Dermis microvascular lymphatic vessel endothelial cell (primary cell): ENCODE results near the gene MRPS18B. TPM values are rescaled to one million over a fixed set of nuclear protein-coding genes. Genes with fewer than 3 reads are reported as not detected.

ENCODE experiments used
- DNase-seq, 2 donors: peaks; one replicate each; pipeline versions ENCODE4 v3.0.0 to v3.0.0-alpha.2; 2010; ENCODE audit warnings: low read depth in 2 of 2
- total RNA-seq: library from RNA; depleted of rRNA; stranded (reverse); fragments of >200 nt; gene quantifications from 2 replicates; pipeline ENCODE4 v1.2.1, GENCODE V29; 2014

The MRPS18B gene
- total RNA-seq, 1 donor from 2014 or later = 35.9 TPM

DNA sequence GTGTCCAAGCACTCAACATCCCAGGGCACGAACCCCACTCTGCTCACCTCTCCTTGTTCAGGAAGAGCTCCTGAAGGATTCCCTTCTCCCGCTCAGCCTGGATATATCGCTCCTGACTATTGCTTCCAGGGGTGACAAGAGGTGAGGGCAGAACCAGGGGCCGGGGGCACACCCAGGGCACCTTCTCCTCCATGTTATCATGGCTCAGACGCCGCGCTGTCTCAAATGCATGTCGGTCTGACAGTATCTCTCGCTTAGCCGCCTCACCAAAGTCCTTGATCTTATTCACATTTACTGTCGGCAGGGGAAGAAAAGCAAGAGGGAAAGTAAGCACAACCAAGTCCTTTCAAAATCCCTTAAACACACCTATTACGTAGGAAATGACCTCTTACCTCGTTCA lies 13.7 kb upstream of the MRPS18B start:
- DNase-seq = no peak

DNA sequence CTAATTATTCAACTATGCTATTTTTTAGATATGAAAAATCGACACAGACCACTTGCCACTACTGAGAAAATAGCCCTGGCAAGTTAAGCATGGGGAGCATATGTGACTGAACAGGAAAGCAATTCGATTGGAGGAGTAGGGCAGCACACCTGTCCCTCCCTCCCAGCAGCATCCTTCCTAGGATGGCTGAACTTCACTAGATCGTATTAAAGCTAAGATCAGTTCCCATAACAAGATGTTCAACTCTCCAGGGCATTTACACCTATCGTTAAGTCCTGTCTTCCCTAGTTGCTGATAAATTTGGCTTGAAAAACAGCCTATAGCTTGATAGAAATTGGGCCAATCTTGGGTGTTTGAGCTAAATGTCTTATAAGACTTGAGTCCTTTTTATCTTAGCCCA lies 7.6 kb upstream of the MRPS18B start:
- DNase-seq = no peak

DNA sequence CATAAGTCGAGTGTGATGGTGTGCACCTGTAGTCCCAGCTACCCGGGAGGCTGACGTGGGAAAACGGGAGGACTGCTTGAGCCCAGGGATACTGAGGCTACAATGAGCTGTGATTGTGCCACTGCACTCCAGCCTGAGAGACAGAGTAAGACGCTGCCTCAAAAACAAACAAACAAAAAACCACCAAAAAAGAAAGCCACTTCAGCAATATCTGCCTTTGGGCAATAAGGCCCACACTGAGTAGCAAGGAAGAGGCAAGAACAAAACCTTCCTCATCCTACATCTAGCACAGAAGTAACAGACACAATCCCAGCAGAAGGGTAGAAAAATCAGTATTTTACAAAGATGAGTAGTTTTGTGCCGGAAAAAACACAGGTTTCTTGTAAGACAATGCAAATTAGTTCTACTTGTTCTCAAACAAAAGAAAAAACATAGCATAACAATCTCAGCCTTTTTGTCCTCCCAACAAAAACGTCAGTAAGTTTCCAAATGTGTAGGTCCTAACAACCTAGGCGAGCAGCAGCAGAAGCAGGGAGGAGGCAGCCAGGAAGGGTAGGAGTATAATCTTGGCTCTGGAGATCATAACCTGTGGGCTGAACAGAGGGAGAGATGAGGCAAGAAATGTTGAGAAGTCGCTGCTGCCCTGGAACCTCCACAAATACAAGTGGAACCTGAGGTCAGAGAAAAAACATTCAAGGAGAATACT lies 6.3 kb upstream of the MRPS18B start:
- DNase-seq = no peak

DNA sequence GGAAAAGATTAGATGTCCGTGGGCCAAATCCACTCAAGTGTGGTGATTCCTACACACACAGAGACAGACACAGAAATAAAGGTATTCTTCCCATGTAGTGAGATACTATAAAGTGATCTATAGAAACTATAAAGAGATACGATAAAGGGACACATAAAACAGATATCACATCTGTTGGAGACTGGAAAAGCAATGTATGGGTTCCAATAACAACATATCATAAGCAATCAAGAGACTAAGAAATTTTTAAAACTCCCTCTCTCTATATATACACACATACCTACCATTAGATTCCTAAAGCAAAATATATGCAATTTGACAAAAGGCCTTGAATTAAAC lies 5.8 kb upstream of the MRPS18B start:
- no peak for DNase-seq

DNA sequence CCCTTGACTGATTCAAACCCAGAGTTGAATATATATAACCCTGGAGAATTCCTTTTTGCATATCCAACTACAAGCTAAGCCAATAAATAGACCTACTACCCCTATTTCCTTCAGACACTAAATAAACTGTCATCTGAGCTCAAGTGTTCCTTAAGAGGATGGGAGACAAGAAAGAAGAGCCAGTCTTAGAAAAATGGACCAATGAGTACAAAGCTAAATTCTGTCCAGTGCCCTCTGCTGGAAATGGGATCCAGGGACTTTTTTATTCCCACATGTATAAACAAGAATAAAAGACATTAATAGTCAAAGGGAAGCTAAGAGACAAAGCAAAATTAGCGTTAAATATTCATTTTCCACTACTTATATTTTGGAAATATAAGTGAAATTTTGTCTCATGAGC lies 5.4 kb upstream of the MRPS18B start:
- peak in 1 of 2 donors; percentile 44 for DNase-seq

DNA sequence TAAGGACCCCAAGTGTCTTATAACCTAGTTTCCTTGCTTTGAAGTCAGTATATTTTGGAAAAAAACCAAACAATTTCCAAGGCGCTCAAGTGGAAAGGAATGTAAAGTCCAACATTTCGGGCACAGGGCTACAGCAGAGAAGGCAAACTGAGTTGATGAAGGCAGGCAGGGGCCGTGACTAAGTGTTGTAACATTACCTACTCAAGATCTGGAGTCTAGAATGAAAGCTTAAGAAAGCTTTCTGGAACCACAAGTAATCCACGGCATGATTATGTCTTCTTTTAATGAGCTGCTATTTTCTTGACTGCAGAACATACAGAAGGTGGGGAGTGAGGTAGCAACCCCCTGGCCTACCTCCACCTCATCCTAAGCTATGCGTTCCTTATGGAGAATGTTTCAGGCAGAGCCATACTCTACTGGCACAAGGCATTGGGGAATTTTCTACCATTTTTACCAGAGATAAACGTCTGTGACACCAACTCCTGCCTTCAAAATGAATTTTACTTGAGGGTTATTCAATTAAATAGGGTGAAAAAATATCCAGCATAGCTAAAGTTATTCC lies 4.9 kb upstream of the MRPS18B start:
- no peak for DNase-seq

DNA sequence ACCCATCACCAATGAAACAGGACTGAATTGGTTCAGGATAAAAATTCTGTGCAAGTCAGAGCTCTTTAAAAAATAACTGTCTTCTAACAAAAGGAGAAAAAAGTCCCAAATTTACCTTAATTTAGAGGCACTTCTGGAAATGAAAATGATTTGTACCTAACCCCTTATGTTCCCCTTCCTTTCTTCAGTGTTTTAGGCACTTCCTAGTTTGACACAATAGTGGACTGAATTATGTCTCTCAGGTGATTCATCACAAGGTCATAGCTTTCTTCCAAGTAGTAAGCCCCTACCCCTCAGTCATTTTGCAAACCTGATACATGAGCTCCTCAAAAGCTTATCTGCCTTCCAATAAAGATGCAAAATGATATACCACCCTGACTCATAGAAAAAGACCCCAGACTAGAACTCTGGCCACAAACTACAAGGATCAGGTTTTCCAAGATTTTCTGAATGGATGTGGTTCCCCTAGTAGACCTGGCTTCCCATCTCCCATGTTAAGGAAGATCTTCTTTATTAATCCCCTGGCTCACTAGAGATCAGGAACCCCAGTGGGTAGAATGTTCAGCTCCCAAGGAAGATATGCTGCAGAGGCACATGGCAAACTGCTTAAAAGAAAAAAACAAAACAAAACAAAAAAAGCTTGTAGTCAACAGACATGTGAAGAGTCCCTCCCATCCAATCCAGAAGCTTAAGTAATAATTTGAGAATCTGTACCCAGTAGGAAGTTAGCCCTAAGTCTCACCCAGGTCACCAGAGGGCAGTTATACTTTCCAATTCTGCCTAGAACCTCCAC lies 4.2 kb upstream of the MRPS18B start:
- peak in 1 of 2 donors; percentile 22 for DNase-seq

DNA sequence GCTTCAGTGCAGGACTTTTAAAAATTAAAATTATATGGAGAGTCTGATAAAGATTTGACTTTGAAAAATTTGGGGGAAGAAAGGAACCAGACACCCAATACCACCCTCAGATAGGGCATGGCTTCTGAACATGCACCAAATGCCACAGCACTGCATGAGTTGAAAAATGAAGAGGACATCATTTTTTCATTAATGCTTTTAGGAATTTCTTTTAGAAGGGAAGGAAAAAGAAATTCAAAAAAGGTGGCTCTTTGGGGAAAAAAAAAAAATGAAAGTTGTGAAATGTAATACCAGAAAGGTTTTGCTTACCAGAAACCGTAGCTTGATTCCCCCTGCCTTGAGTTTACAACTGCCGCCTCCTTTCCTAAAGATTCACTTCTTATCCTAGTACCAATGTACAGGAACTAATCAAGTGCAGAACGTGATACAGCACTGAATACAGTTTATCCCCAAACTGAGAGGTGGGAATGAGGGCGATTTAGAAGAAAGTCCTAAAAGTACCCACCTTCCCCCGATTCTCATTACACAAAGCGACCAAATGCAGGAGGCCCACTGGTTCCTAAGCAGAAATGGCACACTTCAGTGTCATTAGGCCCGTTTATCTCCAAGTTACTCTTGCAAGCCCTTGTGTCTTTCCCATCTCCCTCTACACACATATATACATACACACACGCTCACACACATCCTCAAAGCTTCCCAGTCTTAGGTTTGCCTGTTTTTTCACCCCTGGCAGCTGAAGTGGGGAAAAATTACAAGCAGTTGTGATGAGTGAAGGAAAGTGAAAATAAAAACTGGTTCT lies 3.4 kb upstream of the MRPS18B start:
- DNase-seq = no peak

DNA sequence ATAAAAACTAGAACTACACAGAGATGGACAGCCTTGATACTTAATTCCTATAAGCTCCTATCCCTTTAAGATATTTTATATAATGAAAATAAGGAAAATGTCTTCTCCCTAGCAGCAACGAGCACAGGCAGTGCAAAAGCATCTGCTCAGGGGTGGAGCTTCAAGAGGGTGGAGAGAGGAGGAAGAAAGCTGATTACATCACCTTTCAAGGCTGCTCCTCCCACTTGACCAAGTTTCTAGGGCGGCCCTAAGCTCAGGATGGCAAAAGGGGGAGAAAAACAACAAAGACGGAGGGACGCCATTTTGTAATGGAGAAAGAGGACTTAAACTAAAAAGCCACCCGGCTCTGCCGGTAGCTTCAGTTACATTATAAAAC lies 2.8 kb upstream of the MRPS18B start:
- peak; percentile 89 to 97 for DNase-seq

DNA sequence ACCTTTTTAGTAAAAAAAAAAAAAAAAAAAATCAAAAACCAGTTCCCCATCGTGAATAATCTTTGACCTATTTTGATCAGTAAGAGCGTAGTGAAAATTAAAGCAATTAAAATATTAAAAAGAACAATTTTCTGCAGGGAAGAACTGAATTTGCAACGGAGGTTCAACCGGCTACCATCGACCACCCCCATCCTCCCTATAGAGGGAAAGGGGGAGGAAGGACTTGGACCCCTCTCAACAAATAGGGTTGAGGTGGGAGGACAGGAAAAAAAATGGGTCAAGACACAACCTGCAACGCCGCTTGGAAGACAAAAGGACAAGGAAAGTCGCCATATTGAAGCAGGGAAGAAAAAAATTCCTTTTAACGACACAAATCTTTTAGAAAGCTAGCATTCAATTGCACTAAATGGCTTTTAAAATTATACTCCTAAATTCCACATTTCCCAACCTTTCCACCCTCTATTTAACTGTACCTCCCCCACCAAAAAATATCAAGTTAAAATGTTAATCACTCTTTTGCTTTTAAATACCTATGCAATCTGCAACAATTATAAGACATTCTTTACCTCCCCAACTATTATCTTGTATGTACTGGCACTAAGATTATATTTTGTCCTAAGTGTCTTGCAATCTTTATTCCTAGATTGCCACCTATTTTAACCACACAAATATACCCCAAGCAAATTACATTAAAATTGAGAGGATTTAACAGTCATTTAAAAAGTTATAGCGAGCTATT lies 2.3 kb upstream of the MRPS18B start:
- DNase-seq = peak; percentile 27 to 83

DNA sequence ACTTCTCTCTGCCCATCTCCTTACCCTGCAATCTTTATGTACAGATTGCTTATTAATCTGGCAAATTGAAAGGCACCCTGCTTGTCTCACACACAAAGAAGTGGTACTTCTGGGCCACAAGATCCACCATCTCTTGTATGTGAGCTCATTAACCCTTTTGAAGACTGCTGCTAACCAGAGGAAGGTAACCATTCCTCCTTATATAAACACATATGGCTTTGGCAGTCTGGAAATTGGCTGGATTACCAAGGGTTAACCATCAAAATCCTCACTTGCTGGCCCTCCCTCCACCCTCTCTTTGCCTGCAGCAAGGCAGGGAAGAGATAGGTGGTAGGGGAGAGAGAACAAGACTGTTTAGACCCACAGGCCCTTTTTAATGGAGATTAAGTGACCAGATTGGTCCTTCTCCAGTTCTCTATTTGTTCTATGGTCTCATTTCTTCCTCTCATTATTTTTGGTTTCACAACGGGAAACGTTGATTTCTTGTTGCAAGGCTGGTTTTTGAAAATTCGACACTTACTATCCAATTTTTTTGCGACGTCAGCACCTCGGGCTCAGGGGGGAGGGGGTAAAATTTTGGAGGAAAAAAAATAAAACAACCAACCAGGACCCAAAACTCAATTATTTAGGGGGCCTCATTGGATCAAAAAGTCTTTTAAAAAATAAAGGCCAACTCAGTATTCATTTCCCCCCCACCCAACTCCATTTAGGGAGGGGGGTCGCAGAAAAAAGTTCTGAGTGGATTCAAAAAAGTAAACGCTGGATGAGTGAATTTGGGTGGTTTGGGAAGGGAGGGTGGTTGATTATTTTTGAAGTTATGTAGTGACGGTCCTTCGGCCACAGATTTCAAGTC lies 1.5 kb upstream of the MRPS18B start:
- DNase-seq = peak in 1 of 2 donors; percentile 24

DNA sequence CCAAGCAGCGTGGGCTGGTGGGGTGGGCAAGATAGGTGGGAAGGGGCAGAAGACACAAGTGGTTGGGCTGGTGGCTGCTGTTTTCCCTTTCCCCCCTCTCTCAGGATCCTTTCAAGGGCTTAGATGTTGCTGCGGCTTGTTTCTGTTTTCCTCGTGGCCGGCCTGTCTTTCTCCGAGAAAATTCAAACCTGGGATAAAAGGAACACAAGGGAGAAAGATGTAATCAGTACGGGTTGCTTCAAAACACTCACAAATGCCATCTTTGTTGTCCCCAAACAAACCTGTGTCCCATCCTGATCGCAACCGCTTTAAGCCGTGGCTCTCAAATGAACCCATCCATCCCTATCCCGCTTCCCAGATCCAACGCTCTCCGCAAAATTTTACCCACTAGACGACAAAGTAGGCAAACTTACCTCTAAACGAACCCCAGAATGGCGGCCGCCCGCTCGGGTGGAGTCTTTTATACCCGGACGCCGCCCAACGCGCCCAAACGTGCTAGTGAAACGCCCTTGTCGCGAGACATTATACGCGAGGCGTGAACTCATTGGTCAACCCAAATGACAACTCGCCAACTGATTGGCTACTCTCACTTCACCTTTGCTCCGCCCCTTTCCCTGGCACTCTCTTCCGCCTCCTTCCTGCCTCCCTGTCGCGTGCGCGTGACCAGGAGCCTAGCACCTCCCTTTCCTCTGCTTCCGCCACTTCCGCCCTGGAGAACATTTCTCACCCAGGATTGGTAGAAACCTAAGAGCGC lies 652 bp upstream of the MRPS18B start, which contains the start of gene PPP1R10:
Gene PPP1R10 (minus strand): TSS at position 433 of the 754 bp plus-strand sequence. CDS start 7,299 bp downstream, outside the sequence.
- peak; percentile 100 for DNase-seq

DNA sequence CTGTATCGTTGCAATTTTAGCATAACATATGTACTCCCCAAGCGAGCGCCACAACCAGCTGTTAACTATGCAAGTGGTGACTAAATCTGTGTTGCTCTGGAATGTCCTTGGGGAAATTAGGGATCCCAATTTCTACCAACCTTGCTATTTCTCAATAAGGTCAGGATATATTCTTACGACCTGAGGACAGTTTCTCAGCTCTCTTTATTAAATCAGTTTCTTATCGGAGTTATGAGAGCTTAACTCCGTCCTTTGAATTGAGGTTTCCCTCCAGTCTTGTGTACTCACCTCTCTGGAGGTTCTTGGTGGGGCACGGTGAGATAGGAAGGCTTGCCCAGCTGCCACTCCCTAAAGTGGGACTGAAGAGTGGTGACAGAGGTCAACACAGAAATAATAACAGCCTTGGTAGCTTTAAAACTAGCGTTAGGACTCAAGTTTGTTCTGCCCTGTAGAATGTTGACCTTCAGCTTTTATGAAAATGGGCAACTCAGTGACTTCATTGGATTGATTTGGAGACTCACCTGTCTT lies 694 bp downstream of the MRPS18B start:
- no peak for DNase-seq

DNA sequence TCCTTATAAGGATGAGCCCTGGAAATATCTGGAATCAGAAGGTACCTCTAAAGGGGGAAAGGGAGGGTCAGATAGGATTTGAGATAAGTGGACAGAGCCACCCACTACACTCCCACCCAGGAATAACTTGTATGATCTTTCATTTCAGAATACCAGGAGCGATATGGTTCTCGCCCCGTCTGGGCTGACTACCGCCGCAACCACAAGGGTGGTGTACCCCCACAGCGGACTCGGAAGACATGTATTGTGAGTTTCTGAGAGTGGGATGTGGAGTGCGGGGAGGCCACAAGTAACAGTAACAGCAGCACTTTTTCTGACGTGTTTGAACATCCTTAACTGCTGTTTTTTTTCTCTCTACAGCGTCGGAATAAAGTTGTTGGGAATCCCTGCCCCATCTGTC lies 1.9 kb downstream of the MRPS18B start:
- DNase-seq = no peak

DNA sequence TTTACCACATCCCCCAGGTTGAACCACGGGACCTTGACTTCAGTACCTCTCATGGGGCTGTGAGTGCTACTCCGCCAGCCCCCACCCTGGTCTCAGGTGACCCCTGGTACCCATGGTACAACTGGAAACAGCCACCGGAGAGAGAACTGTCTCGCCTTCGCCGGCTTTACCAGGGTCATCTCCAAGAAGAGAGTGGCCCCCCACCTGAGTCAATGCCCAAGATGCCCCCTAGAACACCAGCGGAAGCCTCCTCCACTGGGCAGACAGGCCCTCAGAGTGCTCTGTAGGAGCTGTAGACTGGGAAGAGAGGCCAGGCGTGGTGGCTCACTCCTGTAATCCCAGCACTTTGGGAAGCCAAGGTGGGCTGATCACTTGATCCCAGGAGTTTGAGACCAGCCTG lies 7.9 kb downstream of the MRPS18B start:
- no peak for DNase-seq

DNA sequence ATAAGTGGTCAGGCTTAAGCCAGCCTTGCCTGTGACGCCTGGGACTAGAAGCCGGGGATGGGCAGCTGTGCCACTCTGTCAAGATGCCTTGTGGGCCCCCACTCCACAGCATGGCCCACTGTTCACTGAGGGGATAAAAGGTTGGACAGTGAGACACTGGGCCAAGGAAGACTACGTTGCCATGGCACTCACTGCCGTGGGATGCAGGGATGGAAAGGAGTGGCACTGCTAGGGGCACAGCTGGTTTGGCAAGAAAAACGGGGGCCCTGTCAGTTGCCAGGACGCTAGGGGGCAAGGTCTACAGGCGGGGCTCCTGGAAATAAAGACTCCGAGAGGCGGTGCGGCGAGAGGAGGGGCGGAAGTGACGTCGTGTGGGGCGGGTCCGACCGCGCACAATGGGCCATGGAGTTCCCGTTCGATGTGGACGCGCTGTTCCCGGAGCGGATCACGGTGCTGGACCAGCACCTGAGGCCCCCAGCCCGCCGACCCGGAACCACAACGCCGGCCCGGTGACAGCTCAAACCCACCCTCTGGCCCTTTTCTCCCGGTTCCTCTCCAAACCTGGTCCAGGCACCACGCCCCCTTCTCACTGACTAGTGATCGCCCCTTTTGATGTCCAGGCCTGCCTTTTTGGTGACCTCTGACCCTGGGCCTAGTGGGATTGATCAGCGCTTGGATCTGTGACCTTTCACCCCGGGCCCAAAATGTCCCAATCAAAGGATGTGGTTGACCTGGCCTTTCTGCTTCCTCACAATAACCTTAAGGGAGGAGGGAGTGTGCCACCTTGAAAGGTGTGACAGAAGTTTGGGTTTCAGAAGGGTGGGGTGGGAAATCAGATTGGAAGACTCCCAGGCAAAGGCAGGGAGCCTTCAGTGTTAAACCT lies 9.1 kb downstream of the MRPS18B start, which contains the start of gene ATAT1:
Gene ATAT1 (plus strand): TSS at position 391 of the 883 bp plus-strand sequence.
- DNase-seq = peak; percentile 55 to 89

DNA sequence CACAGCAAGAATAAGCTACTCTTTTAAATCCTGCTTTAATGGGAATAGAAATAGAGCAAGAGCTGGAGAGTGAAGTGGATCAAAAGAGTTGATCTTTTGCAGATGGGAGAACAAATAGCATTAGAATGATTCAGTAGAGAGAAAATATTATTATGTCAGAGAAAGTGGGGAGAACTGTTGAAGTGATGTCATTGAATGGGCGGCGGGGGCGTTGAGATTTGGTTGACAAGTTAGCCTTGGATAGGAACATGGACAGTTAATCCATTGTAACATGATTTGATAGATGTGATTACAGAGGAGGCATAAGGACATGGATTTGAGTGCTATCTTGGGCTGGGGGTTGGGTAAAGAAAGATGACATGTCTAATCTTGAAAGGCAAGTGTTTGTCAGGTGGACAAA lies 18.2 kb downstream of the MRPS18B start:
- no peak for DNase-seq

DNA sequence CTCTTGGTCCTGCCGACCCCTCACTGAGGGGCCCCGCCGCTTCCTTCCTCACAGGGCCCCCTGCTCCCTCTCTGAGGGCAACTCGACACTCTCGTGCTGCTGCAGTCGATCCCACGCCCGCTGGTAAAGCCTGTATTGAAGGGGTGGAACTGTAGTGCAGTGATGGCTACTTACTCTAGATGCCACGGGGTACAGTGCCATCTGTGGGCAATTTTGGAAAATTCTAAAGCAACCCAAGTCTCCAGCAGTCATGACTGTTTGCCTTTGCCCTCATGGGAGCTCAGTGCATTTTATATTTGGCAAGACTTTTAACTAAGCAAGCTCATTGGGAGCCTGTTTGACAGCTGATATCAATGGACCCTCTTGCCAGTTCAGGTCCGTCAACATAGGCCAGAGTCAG lies 22.8 kb downstream of the MRPS18B start:
- DNase-seq = no peak
